Ramos (cell line): Measurements from ENCODE around the gene RAB1A.

Experiments
- in situ Hi-C: fragments of 300-500 bp; cut with MboI; formaldehyde crosslinking; loops from one replicate; pipeline ENCODE4 v1.14.3; 2022; ENCODE audit warnings: low sequenced_read_pairs; ENCODE audit not compliant: unreplicated experiment

The RAB1A gene

DNA sequence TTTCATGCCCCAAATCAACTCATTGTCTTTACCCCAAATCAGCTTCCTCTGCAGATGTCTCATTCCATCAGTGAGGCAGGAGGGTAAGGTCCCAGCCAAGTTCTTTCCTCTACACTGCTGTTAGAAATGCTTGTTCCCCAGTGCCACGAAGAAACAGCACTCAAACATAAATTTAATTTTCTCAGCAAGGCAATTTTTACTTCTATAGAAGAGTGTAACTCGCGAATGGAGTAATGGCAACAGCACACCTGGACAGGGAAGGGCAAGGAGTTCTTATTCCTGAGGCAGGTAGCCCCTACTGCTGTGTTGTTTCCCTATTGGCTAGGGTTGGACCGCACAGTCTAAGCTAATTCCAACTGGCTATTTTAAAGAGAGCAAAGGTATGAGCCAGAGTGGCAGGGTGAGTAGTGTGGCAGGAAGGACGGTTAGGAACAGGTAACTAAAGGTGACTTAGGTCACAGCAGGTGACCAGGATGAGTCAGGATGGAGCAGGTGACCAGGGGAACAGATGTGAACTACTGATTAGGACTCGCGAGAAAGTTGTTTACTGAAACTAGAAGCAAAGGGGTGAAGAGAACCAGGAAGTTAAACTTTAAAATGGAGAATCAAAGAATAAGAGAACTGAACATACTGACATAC, 85.7 kb downstream of the RAB1A start:
- in situ Hi-C loops, result loop anchor here (10.0 to 25.0 kb wide), 2 partner anchors 282 to 709 kb away; no protein-coding TSS in a partner anchor

DNA sequence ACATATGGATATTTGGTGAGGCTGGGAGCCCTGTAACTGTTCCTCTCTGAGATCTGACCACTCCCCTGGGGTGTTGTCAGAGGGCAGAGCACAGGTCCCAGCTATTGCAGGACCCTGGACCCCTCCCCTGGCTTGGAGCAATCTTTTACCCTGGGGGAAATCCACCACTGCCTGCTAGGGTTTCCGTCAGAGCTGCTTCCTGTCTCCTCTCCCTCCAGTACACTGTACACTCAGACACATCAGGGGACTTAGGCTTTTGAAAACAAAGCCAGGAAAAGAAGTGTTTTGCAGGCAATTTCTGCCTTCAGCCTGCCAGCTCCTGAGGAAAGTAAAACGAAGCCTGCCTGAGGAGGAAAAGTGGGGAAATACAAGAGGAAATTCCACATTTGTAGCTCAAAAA, 86.9 kb downstream of the RAB1A start:
- in situ Hi-C loops, result loop anchor here (10.0 to 25.0 kb wide), 2 partner anchors 281 to 708 kb away; no protein-coding TSS in a partner anchor

DNA sequence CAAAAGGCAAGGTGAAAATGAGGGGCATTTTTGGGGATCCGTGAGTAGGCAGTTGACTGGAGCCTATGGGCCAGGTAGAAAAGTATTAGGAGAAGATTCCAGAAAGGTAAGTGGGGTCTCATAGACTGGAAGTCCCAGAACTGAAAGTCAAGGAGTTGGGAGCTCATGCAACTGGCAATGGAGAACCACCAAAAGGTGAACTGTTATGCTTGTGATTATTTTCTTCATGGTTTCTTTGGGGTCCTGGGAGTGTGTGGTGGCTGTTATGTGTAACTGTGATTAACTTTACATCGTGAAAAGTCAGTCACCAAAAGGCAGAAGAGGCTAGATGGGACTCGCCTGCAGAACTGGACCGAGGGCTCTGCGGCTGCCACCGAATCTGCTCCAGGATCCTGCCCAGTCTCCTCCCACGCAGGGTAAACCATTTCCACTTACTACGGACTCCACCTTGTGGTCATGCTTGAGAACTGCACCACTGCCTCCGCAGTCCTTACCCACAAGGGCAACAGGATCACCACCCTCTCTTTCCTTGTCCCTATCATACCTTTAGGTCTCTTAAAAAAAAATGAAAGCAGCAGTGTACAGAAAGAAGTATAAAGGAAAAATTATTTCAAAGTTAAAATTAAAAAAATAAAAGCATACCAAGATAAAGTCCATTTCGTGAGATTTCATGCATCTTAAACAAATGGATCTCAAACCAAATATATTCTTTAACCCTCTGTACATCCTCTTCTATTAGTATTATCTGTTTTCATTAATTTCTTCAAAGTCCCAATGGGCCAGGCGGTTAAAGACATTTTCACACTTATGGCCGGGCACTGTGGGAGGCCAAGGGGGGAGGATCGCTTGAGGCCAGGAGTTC, 89.3 kb downstream of the RAB1A start:
- in situ Hi-C loops, result loop anchor here (10.0 to 25.0 kb wide), 2 partner anchors 278 to 706 kb away; no protein-coding TSS in a partner anchor

DNA sequence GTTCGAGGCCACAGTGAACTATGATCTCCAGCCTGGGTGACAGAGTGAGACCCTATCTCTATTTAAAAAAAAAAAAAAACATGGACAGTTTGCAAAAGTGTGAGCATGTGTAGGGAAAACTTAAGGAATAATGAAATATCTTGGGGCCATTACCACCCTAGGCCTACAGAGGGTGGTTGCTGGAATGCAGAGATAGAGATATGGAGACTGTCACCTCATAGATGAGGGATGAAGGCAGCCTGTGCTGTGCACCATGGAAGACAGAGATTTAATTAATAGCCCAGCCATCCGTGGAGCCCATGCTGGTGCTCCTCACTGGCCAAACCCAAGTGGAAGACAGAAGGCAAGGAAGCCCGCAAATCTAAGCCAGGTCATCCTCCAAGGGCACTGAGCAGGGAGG, 90.3 kb downstream of the RAB1A start:
- in situ Hi-C loops, result loop anchor here (10.0 to 25.0 kb wide), 3 partner anchors 277 to 705 kb away; partner anchors contain the start of gene SERTAD2

DNA sequence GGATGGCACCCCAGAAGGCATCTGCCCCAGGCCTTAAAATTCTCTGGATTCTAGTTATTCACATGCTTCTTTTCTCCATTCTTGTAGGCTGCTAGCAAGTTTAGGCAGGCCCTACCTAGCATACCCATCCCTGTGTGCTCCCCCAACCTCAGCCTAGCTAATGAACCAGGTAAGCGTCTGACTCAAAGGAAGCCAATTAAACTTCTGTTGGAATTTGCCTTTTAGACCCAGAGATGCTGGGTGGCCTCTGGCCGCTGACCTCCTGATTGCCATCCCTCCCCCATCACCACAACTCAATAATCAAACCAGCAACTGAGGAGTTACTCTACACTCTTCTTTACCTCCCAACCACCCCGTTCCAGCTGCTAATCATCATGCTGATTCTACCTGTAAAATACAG, 92.7 kb downstream of the RAB1A start:
- in situ Hi-C loops, result loop anchor here (10.0 to 25.0 kb wide), 2 partner anchors 275 to 382 kb away; partner anchors contain the start of gene SERTAD2
